ENCODE measurements around the gene COA1.

The COA1 gene

GRCh38 chr7:43668035-43668434 is 61.3 kb downstream of the COA1 start:
- no peak overlapping the region for H3K4me3 ChIP-seq (ENCODE audit: low read depth, low read length)
- ChIA-PET POLR2A (interaction anchor here (0.7 kb wide), 1 partner anchor 85 kb away, joined by 3 read pairs; the partner anchor contains the start of gene STK17A), CTCF (interaction anchor here (1.0 to 1.6 kb wide), 3 partner anchors 8 to 85 kb away, joined by 3 to 4 read pairs (median 3); partner anchors contain the start of gene STK17A)
- TF ChIP-seq CTCF (IDR thresholded peaks at IDR 0.05; ENCODE audit: insufficient read depth, low read length, missing control alignments), result no peak
- DNase-seq (ENCODE audit: low read depth, low spot score), result no peak

GRCh38 chr7:43666938-43667337 is 62.4 kb downstream of the COA1 start:
- no peak overlapping the region for H3K4me3 ChIP-seq (ENCODE audit: low read depth, low read length)
- CTCF ChIA-PET, result interaction anchor here (1.0 to 3.6 kb wide), 3 partner anchors 33 to 84 kb away, joined by 3 to 23 read pairs (median 4); partner anchors contain the start of gene STK17A
- no peak for DNase-seq (ENCODE audit: low read depth, low spot score)
- TF ChIP-seq CTCF (IDR thresholded peaks at IDR 0.05; ENCODE audit: insufficient read depth, low read length, missing control alignments), result no peak
- POLR2A ChIA-PET, result no interaction called here

GRCh38 chr7:43664681-43665080 is 64.6 kb downstream of the COA1 start:
- H3K4me3 ChIP-seq (ENCODE audit: low read depth, low read length), result no peak overlapping the region
- DNase-seq (ENCODE audit: low read depth, low spot score), result no peak
- ChIA-PET CTCF (interaction anchor here (1.2 to 3.6 kb wide), 3 partner anchors 16 to 82 kb away, joined by 4 to 23 read pairs (median 5); partner anchors contain the start of gene STK17A), POLR2A (interaction anchor here (1.4 kb wide), 1 partner anchor 16 kb away, joined by 3 read pairs; no protein-coding TSS in a partner anchor)
- no peak for TF ChIP-seq CTCF (IDR thresholded peaks at IDR 0.05; ENCODE audit: insufficient read depth, low read length, missing control alignments)

GRCh38 chr7:43660141-43660540 is 69.2 kb downstream of the COA1 start:
- ChIA-PET CTCF (interaction anchor here (1.0 to 1.2 kb wide), 4 partner anchors 10 to 40 kb away, joined by 3 to 6 read pairs (median 4); no protein-coding TSS in a partner anchor), POLR2A (no interaction called here)
- H3K4me3 ChIP-seq (ENCODE audit: low read depth, low read length), result no peak overlapping the region
- DNase-seq (ENCODE audit: low read depth, low spot score), result no peak
- TF ChIP-seq CTCF (IDR thresholded peaks at IDR 0.05; ENCODE audit: insufficient read depth, low read length, missing control alignments), result no peak

GRCh38 chr7:43659549-43659896 is 69.8 kb downstream of the COA1 start:
- H3K4me3 ChIP-seq (ENCODE audit: low read depth, low read length), result no peak overlapping the region
- ChIA-PET POLR2A (interaction anchor here (1.0 to 1.5 kb wide), 2 partner anchors 13 to 77 kb away, joined by 3 to 4 read pairs; partner anchors contain the start of gene STK17A), CTCF (interaction anchor here (1.2 kb wide), 1 partner anchor 41 kb away, joined by 6 read pairs; no protein-coding TSS in a partner anchor)
- TF ChIP-seq CTCF (IDR thresholded peaks at IDR 0.05; ENCODE audit: insufficient read depth, low read length, missing control alignments), result no peak
- DNase-seq (ENCODE audit: low read depth, low spot score), result no peak

GRCh38 chr7:43658718-43659548 is 70.4 kb downstream of the COA1 start:
- CTCF ChIA-PET, result interaction anchor here (0.6 kb wide), 1 partner anchor 76 kb away, joined by 3 read pairs; the partner anchor contains the start of gene STK17A
- TF ChIP-seq CTCF (IDR thresholded peaks at IDR 0.05; ENCODE audit: insufficient read depth, low read length, missing control alignments), result no peak
- no peak overlapping the region for H3K4me3 ChIP-seq (ENCODE audit: low read depth, low read length)
- DNase-seq (ENCODE audit: low read depth, low spot score), result peak; percentile 89
- POLR2A ChIA-PET, result interaction anchor here (1.0 to 1.5 kb wide), 2 partner anchors 13 to 76 kb away, joined by 3 to 4 read pairs; partner anchors contain the start of gene STK17A
